Cardiac muscle cell (in vitro differentiated cells and primary cell): ENCODE measurements around the gene CDH15. TPM values are rescaled to one million over a fixed set of nuclear protein-coding genes. Genes with fewer than 3 reads are reported as not detected.

Experiments used
- DNase-seq, 2 donors: peaks; one replicate each; pipeline versions ENCODE4 v3.0.0 to v3.0.0-alpha.2; 2010 to 2017; ENCODE audit warnings: low read depth in 1 of 2, low spot score in 1 of 2
- H3K27ac ChIP-seq: fragments of 200-600 bp; sonication (generic); 2 replicates; pipeline ENCODE4 v1.5.1; 2016
- H3K27me3 ChIP-seq: fragments of 200-600 bp; sonication (generic); 2 replicates; pipeline ENCODE4 v1.6.0; 2016; ENCODE audit warnings: control low read depth
- H3K36me3 ChIP-seq: fragments of 200-600 bp; sonication (generic); 2 replicates; pipeline ENCODE4 v1.5.1; 2016; ENCODE audit warnings: control low read depth
- H3K4me1 ChIP-seq: fragments of 200-600 bp; sonication (generic); 2 replicates; pipeline ENCODE4 v1.8.1; 2017; ENCODE audit warnings: low read depth, mild to moderate bottlenecking, mixed run types
- H3K4me3 ChIP-seq: fragments of 200-600 bp; sonication (generic); 2 replicates; pipeline ENCODE4 v1.5.1; 2016; ENCODE audit warnings: mild to moderate bottlenecking
- H3K9me3 ChIP-seq: fragments of 200-600 bp; sonication (generic); 2 replicates; pipeline ENCODE4 v1.5.1; 2017; ENCODE audit warnings: low read depth, mild to moderate bottlenecking, control low read depth
- polyA plus RNA-seq: library from polyadenylated mRNA; unstranded; fragments of >200 nt; fragmentation: Nextera tagmentation; extraction: Ambion mirVana; gene quantifications from 2 replicates; pipeline ENCODE4 v1.2.1, GENCODE V29; 2016
- total RNA-seq: library from RNA; depleted of rRNA; stranded (reverse); fragments of >200 nt; gene quantifications from 2 replicates; pipeline ENCODE4 v1.2.3, GENCODE V29; 2016
- TF ChIP-seq, protein P1 (sequence below): IDR thresholded peaks from 2 replicates; pipeline ENCODE4 v1.5.1; 2012; ENCODE audit warnings: low read depth, mild to moderate bottlenecking, low read length

CDH15 gene
- total and polyA plus RNA-seq, 2 experiments from 2014 or later: 0.78 to 1.5 TPM

DNA sequence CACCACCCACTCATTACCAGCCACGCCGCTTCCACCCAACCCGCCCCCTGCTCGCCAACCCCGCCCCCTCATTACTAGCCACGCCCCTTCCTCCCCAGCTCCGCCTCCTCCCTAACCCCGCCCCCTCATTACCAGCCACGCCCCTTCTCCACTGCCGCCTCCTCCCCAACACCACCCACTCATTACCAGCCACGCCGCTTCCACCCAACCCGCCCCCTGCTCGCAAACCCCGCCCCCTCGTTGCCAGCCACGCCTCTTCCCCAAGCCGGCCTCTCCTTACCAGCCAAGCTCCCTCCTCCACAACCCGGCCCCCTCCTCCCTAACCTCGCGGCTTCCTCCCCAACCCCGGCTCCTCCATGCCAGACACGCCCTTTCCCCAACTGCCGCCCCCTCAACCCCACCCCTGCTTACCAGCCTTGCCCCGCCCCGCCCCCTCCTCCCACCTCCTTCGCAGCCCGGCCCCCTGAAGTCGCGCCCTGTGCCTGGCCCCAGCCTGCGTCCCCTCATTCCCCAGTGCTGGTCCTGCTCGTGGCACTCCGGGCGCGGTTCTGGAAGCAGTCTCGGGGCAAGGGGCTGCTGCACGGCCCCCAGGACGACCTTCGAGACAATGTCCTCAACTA is 21.5 kb downstream of the CDH15 start:
- H3K27me3 ChIP-seq: peaks cover 28% of the 10 kb centered on the region
- H3K4me1 ChIP-seq: no peaks in the 10 kb centered on the region
- TF ChIP-seq, protein P1, sequence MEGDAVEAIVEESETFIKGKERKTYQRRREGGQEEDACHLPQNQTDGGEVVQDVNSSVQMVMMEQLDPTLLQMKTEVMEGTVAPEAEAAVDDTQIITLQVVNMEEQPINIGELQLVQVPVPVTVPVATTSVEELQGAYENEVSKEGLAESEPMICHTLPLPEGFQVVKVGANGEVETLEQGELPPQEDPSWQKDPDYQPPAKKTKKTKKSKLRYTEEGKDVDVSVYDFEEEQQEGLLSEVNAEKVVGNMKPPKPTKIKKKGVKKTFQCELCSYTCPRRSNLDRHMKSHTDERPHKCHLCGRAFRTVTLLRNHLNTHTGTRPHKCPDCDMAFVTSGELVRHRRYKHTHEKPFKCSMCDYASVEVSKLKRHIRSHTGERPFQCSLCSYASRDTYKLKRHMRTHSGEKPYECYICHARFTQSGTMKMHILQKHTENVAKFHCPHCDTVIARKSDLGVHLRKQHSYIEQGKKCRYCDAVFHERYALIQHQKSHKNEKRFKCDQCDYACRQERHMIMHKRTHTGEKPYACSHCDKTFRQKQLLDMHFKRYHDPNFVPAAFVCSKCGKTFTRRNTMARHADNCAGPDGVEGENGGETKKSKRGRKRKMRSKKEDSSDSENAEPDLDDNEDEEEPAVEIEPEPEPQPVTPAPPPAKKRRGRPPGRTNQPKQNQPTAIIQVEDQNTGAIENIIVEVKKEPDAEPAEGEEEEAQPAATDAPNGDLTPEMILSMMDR: no peak
- no peaks in the 10 kb centered on the region for H3K9me3 ChIP-seq
- H3K27ac ChIP-seq: no peak overlapping the region
- no peak overlapping the region for H3K4me3 ChIP-seq
- H3K36me3 ChIP-seq: no peaks in the 10 kb centered on the region
- peak; percentile 74 to 95 for DNase-seq

DNA sequence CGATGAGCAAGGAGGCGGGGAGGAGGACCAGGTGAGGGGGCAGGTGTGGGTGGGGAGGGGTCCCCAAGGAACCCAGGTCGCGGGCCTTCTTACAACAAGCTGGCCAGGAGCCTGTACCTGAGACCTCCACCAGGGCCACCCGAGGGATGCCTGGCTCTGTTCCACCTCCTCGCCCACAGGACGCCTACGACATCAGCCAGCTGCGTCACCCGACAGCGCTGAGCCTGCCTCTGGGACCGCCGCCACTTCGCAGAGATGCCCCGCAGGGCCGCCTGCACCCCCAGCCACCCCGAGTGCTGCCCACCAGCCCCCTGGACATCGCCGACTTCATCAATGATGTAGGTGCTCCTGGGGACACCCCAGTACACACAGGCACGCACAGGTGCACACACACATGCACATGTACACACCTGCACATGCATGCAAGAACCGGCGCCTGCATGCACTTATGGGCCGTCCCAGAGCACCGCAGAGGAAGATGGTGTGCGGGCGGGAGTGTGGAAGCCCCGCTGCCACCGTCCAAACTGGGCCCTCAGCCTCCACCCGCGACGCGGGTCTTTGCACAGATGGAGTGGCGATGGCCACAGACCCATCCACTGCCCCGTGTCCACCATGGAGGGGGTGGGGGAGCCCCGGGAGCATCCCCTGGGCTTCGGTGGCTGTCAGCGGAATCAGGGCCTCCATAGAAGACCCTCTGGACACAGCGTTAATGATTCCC is 22.2 kb downstream of the CDH15 start:
- no peak for DNase-seq
- no peaks in the 10 kb centered on the region for H3K36me3 ChIP-seq
- H3K27ac ChIP-seq: no peak overlapping the region
- no peak overlapping the region for H3K4me3 ChIP-seq
- peaks cover 28% of the 10 kb centered on the region for H3K27me3 ChIP-seq
- TF ChIP-seq, protein P1: no peak
- no peaks in the 10 kb centered on the region for H3K4me1 ChIP-seq
- H3K9me3 ChIP-seq: no peaks in the 10 kb centered on the region

GRCh38 chr16:89194340-89195311 is 23.1 kb downstream of the CDH15 start:
- TF ChIP-seq, protein P1: no peak
- DNase-seq: no peak
- no peak overlapping the region for H3K4me3 ChIP-seq
- H3K27ac ChIP-seq: no peak overlapping the region
- H3K36me3 ChIP-seq: no peaks in the 10 kb centered on the region
- peaks cover 33% of the 10 kb centered on the region for H3K27me3 ChIP-seq
- no peaks in the 10 kb centered on the region for H3K9me3 ChIP-seq
- H3K4me1 ChIP-seq: no peaks in the 10 kb centered on the region

DNA sequence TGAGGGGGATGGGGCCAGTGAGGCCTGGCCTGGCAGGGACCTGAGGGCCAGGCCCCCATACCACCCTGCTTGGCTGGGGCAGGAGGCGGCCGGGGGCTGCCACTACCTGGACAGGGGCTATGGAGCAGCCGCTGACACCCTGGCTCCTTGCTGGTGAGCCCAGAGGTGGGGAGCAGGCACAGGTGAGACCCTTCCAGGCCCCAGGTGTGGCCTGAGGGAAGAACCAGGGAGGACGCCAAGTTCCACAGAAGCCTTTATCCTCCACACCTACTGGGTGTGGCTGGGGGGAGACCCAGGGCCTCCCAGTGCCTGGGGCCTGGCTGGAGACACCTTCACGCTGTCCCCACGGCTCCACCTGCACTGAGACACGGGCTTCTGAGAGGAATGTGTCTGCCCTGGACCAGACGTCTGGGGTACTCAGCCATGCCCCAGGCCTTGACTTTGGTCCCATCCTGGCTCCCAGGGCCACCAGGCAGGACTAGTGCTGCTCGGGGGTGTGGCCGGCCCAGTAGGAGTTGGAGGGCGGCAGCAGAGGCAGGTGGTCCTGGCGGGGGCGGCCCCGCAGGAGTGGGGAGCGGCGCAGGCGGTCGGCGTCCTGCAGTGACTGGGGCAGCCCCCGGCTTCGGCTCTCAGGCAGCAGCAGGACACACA is 24.1 kb downstream of the CDH15 start:
- Histone ChIP-seq H3K27ac (no peak overlapping the region), H3K4me1 (peaks cover 8% of the 10 kb centered on the region), H3K9me3 (no peaks in the 10 kb centered on the region), H3K4me3 (no peak overlapping the region), H3K27me3 (peaks cover 34% of the 10 kb centered on the region), H3K36me3 (no peaks in the 10 kb centered on the region)
- no peak for DNase-seq
- TF ChIP-seq, protein P1: no peak

- TF ChIP-seq, protein P1: no peak
- H3K36me3 ChIP-seq: no peaks in the 10 kb centered on the region
- H3K27ac ChIP-seq: no peak overlapping the region
- H3K27me3 ChIP-seq: peaks cover 32% of the 10 kb centered on the region
- H3K4me3 ChIP-seq: no peak overlapping the region
- peaks cover 8% of the 10 kb centered on the region for H3K4me1 ChIP-seq
- no peak for DNase-seq
- H3K9me3 ChIP-seq: no peaks in the 10 kb centered on the region
Observed at GRCh38 chr16:89197033-89197632, 25.6 kb downstream of the CDH15 start.
